Neural crest cell (in vitro differentiated cells): ENCODE measurements around the gene THRSP. TPM values are rescaled to one million over a fixed set of nuclear protein-coding genes. Genes with fewer than 3 reads are reported as not detected.
"Not testable (repeated sequence)": the region's sequence is repeated elsewhere in the genome, so short reads cannot be mapped to it uniquely, and the experiment has no call there.

Experiments used
- DNase-seq: peaks from one replicate; pipeline ENCODE4 v3.0.0; 2021; ENCODE audit warnings: low read depth, mixed read lengths, low spot score
- H3K27ac Mint-ChIP-seq: one replicate; pipeline ENCODE4 v1.8.0; 2021; ENCODE audit warnings: mild to moderate bottlenecking, mixed read lengths; ENCODE audit not compliant: unreplicated experiment
- H3K27me3 Mint-ChIP-seq: 2 replicates; pipeline ENCODE4 v1.8.0; 2021; ENCODE audit warnings: low read depth, mild to moderate bottlenecking, mixed read lengths
- H3K36me3 Mint-ChIP-seq: 2 replicates; pipeline ENCODE4 v1.8.0; 2021; ENCODE audit warnings: low read depth, mild to moderate bottlenecking, mixed read lengths
- H3K4me1 Mint-ChIP-seq: 2 replicates; pipeline ENCODE4 v1.8.0; 2021; ENCODE audit warnings: mixed read lengths
- H3K4me3 Mint-ChIP-seq: one replicate; pipeline ENCODE4 v1.8.0; 2021; ENCODE audit warnings: mild to moderate bottlenecking, mixed read lengths
- H3K9me3 Mint-ChIP-seq: 2 replicates; pipeline ENCODE4 v1.8.0; 2021; ENCODE audit warnings: mixed read lengths
- total RNA-seq: library from RNA; stranded (reverse); gene quantifications from 2 replicates; pipeline ENCODE4 v1.2.1, GENCODE V29; 2021
- TF ChIP-seq, protein P1 (sequence below): fragments of 200-600 bp; sonication (generic); conservative IDR thresholded peaks from 2 replicates; pipeline ENCODE4 v1.5.0; 2021; ENCODE audit warnings: antibody characterized with exemption, mild to moderate bottlenecking

THRSP gene
- total RNA-seq, 1 donor from 2014 or later: not detected

GRCh38 chr11:78081583-78081982 lies 17.9 kb downstream of the THRSP start:
- H3K9me3 Mint-ChIP-seq: no peaks in the 10 kb centered on the region
- H3K4me3 Mint-ChIP-seq: peak overlapping the region; percentile 95
- H3K27me3 Mint-ChIP-seq: peaks cover 2% of the 10 kb centered on the region
- TF ChIP-seq, protein P1, sequence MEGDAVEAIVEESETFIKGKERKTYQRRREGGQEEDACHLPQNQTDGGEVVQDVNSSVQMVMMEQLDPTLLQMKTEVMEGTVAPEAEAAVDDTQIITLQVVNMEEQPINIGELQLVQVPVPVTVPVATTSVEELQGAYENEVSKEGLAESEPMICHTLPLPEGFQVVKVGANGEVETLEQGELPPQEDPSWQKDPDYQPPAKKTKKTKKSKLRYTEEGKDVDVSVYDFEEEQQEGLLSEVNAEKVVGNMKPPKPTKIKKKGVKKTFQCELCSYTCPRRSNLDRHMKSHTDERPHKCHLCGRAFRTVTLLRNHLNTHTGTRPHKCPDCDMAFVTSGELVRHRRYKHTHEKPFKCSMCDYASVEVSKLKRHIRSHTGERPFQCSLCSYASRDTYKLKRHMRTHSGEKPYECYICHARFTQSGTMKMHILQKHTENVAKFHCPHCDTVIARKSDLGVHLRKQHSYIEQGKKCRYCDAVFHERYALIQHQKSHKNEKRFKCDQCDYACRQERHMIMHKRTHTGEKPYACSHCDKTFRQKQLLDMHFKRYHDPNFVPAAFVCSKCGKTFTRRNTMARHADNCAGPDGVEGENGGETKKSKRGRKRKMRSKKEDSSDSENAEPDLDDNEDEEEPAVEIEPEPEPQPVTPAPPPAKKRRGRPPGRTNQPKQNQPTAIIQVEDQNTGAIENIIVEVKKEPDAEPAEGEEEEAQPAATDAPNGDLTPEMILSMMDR: no peak
- H3K4me1 Mint-ChIP-seq: peaks cover 29% of the 10 kb centered on the region
- no peak overlapping the region for H3K27ac Mint-ChIP-seq
- peaks cover 3% of the 10 kb centered on the region for H3K36me3 Mint-ChIP-seq
- DNase-seq: no peak

DNA sequence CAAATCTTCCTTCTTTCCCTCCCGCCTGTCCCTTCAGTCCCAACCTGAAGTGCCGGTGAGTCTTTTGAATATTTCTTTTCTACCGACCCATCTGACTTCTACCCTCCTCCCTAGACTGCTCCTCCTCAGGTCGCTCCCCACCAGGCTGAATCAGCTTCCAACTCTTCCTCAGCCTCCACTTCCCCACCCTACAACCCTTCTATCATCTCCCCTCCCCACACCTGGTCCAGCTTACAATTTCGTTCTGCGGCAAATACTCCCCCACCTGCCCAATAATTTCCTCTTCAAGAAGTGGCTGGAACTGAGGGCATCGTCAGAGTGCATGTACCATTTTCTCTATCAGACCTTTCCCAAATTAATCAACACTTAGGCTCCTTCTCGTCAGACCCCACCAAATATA lies 18.5 kb downstream of the THRSP start:
- Mint-ChIP-seq H3K4me3 (peak overlapping the region; percentile 95), H3K4me1 (peaks cover 30% of the 10 kb centered on the region), H3K27ac (peak overlapping the region; percentile 17), H3K27me3 (peaks cover 2% of the 10 kb centered on the region), H3K36me3 (no peaks in the 10 kb centered on the region), H3K9me3 (no peaks in the 10 kb centered on the region)
- TF ChIP-seq, protein P1: no peak
- no peak for DNase-seq

- H3K27ac Mint-ChIP-seq: peak overlapping the region; percentile 44
- no peaks in the 10 kb centered on the region for H3K9me3 Mint-ChIP-seq
- H3K36me3 Mint-ChIP-seq: no peaks in the 10 kb centered on the region
- H3K27me3 Mint-ChIP-seq: peaks cover 2% of the 10 kb centered on the region
- H3K4me3 Mint-ChIP-seq: peak overlapping the region; percentile 49
- peaks cover 25% of the 10 kb centered on the region for H3K4me1 Mint-ChIP-seq
- TF ChIP-seq, protein P1: no peak
- no peak for DNase-seq
Measured at GRCh38 chr11:78083021-78083420, 19.4 kb downstream of the THRSP start.

GRCh38 chr11:78084506-78084905 lies 20.8 kb downstream of the THRSP start:
- not testable (repeated sequence) for H3K27ac Mint-ChIP-seq, DNase-seq, H3K4me3 Mint-ChIP-seq, H3K9me3 Mint-ChIP-seq, H3K36me3 Mint-ChIP-seq, H3K27me3 Mint-ChIP-seq
- H3K4me1 Mint-ChIP-seq: peaks cover 15% of the 10 kb centered on the region

- TF ChIP-seq, protein P1: no peak
- Mint-ChIP-seq H3K36me3 (peaks cover 2% of the 10 kb centered on the region), H3K27me3 (peaks cover 2% of the 10 kb centered on the region), H3K4me3 (no peak overlapping the region), H3K27ac (no peak overlapping the region), H3K4me1 (peaks cover 7% of the 10 kb centered on the region), H3K9me3 (no peaks in the 10 kb centered on the region)
- no peak for DNase-seq
Measured at GRCh38 chr11:78085972-78086371, 22.3 kb downstream of the THRSP start.

- not testable (repeated sequence) for H3K27ac Mint-ChIP-seq, H3K4me1 Mint-ChIP-seq, H3K36me3 Mint-ChIP-seq, H3K27me3 Mint-ChIP-seq, H3K9me3 Mint-ChIP-seq, DNase-seq
- peak overlapping the region; percentile 58 for H3K4me3 Mint-ChIP-seq
Measured at GRCh38 chr11:78086521-78087074, 22.9 kb downstream of the THRSP start.

DNA sequence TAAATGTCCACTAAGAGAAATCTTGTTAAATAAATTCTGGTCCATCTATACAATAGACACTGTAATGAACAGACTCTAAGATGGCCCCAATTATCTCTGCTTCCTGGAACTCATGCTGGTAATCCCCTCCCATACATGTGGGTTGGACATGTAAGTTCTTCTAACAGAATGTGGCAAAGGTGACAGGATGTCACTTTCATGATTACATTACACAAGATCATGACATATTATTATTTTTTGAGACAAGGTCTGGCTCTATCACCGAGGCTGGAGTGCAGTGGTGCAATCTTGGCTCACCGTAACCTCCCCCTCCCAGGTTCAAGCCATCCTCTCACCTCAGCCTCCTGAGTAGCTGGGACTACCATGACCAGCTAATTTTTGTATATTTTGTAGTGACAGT lies 30.6 kb downstream of the THRSP start:
- DNase-seq: no peak
- no peaks in the 10 kb centered on the region for H3K27me3 Mint-ChIP-seq
- H3K4me3 Mint-ChIP-seq: no peak overlapping the region
- H3K36me3 Mint-ChIP-seq: peaks cover 14% of the 10 kb centered on the region
- H3K4me1 Mint-ChIP-seq: no peaks in the 10 kb centered on the region
- TF ChIP-seq, protein P1: no peak
- no peak overlapping the region for H3K27ac Mint-ChIP-seq
- H3K9me3 Mint-ChIP-seq: no peaks in the 10 kb centered on the region
